Heart left ventricle (tissue), 16 donors: ENCODE measurements around the gene SEC11C. TPM values are rescaled to one million over a fixed set of nuclear protein-coding genes. Genes with fewer than 3 reads are reported as not detected.
A peak's percentile ranks its signal among the peaks of the same experiment; 100 is the strongest.

Experiments used
- ATAC-seq, 4 donors: fragments of 200-7000 bp; cut with Tn5 transposase; one replicate each; pipeline ENCODE4 v1.9.1; 2020 to 2022; ENCODE audit warnings: moderate library complexity in 4 of 4, mild to moderate bottlenecking in 3 of 4, moderate number of reproducible peaks in 1 of 4
- DNase-seq, 5 donors: peaks; one replicate each; pipeline ENCODE4 v3.0.0-alpha.2; 2020
- H3K27ac ChIP-seq, 12 donors: fragments of 200-600 bp; sonication (generic) in 4 of 12; one replicate each; pipeline versions ENCODE4 v1.5.0 to v1.8.0; 2016 to 2022; ENCODE audit warnings: mild to moderate bottlenecking in 2 of 12
- H3K27me3 ChIP-seq, 9 donors: fragments of 200-600 bp; sonication (generic) in 2 of 9; one replicate each; pipeline versions ENCODE4 v1.5.1 to v1.8.0; 2016 to 2022; ENCODE audit warnings: mild to moderate bottlenecking in 3 of 9
- H3K36me3 ChIP-seq, 9 donors: fragments of 200-600 bp; sonication (generic) in 2 of 9; one replicate each; pipeline versions ENCODE4 v1.5.0 to v1.8.0; 2018 to 2022; ENCODE audit warnings: mild to moderate bottlenecking in 2 of 9
- H3K4me1 ChIP-seq, 12 donors: fragments of 200-600 bp; sonication (generic) in 4 of 12; one replicate each; pipeline versions ENCODE4 v1.5.0 to v1.8.0; 2016 to 2022; ENCODE audit warnings: mild to moderate bottlenecking in 3 of 12
- H3K4me3 ChIP-seq, 12 donors: fragments of 200-600 bp; sonication (generic) in 4 of 12; one replicate each; pipeline versions ENCODE4 v1.5.0 to v1.8.0; 2017 to 2022; ENCODE audit warnings: mild to moderate bottlenecking in 9 of 12, moderate library complexity in 4 of 12
- H3K9me3 ChIP-seq, 12 donors: fragments of 200-600 bp; sonication (generic) in 4 of 12; one replicate each; pipeline versions ENCODE4 v1.5.0 to v1.8.0; 2016 to 2022; ENCODE audit warnings: mild to moderate bottlenecking in 1 of 12
- POLR2A ChIP-seq, 2 donors: fragments of 450-650 bp; IDR thresholded peaks; one replicate each; pipeline ENCODE4 v1.6.1; 2017; ENCODE audit warnings: antibody characterized with exemption in 2 of 2, mild to moderate bottlenecking in 2 of 2, moderate library complexity in 2 of 2
- WGBS, 4 donors: extraction: QIAGEN DNeasy Blood & Tissue Kit in 2 of 4; methylation state at CpG; one replicate each; pipeline versions ENCODE4 v1.1.5 to v1.1.7; 2013 to 2018; 5-methylcytosine and 5-hydroxymethylcytosine counted together
- intact Hi-C, 10 donors: fragments of 100-400 bp; cut with DNase I; formaldehyde crosslinking; loops; one replicate each; pipeline versions ENCODE4 v1.11.1 to v1.14.2; 2022
- polyA plus RNA-seq, 2 donors: library from polyadenylated mRNA; stranded (reverse); fragments of 200-250 nt; gene quantifications; one replicate each; pipeline ENCODE4 v1.2.3, GENCODE V29; 2013
- total RNA-seq, 9 donors: library from RNA; depleted of rRNA in 2 of 9; stranded (reverse); fragments of >200 nt in 2 of 9; fragmentation: NEBNext Ultra II Directional in 3 of 9; extraction: Animal tissue kit (Norgen Biotek cat#: 25700) in 3 of 9; gene quantifications; one replicate each; pipeline versions ENCODE4 v1.1.0 to v1.2.4, GENCODE V29; 2016 to 2023
- TF ChIP-seq, protein P1 (sequence below), 12 donors: fragments of 200-600 bp; sonication (generic) in 4 of 12; IDR thresholded peaks; one replicate each; pipeline versions ENCODE4 v1.5.0 to v1.8.0; 2018 to 2022; ENCODE audit warnings: antibody characterized with exemption in 12 of 12, mild to moderate bottlenecking in 5 of 12
- donor health status: ischemic (EF 13 %, LVEDD 7.1; RV severe dilation, severe dysfunction).
- donor health status: healthy with polysubstance abuse.
- donor health status: DM: no; HTN: yes; CAD: no.
- donor health status: DM: no; HTN: no; CAD: no.
- donor health status: ischemic (EF 25% LVEDD 6.9; RV normal size, moderate dysfunction).
- donor health status: ischemic (EF 25% LVEDD 5.7; RV mildly dilated, moderate dysfunction).
- donor health status: healthy.
- donor health status: DM: yes; HTN: yes; CAD: no.
- donor health status: ischemic (EF 35%, LVEDD 5.7; RV mildly dilated, moderate dysfunction).
- donor health status: nonischemic (EF 11% LVEDD 7.7; RV severe dilation, severe dysfunction).
- donor health status: DM: yes; HTN: yes; CAD: no.
- donor health status: PGD.
- donor health status: ischemic (EF 29% LVEDD 5.4; RV normal size, mild dysfunction).
- donor health status: nonischemic (EF 23%, LVEDD 6.1; RV moderate dilation, normal function).

SEC11C gene
- total and polyA plus RNA-seq, 11 donors, result 10.2 to 73.9 (median 18.1) TPM

DNA sequence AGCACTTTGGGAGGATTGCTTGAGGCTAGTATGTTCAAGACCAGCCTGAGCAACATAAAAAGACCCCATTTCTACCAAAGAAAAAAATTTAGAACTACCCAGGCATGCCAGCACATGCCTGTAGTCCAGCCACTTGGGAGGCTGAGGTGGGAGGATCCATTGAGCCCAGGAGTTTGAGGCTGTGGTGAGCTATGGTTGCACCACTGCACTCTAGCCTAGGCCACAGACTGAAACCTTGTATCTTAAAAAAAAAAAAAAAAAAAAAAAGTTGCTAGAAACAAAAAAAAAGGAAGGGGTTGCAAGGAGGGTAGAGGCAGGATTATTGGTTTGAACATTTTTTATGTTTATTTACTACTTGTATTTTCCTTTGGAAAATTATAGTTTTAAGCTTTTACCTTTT lies 4.8 kb downstream of the SEC11C start:
- intact Hi-C loops, result no loop called here
- Histone ChIP-seq H3K4me3 (no peak overlapping the region), H3K9me3 (no peaks in the 10 kb centered on the region), H3K36me3 (peaks cover 0 to 2% (median 0%) of the 10 kb centered on the region in 9 donors), H3K27ac (no peak overlapping the region), H3K4me1 (peaks cover 0 to 24% (median 8%) of the 10 kb centered on the region in 12 donors), H3K27me3 (no peaks in the 10 kb centered on the region)
- DNase-seq (no peak), ATAC-seq (no peak)
- TF ChIP-seq, protein P1, sequence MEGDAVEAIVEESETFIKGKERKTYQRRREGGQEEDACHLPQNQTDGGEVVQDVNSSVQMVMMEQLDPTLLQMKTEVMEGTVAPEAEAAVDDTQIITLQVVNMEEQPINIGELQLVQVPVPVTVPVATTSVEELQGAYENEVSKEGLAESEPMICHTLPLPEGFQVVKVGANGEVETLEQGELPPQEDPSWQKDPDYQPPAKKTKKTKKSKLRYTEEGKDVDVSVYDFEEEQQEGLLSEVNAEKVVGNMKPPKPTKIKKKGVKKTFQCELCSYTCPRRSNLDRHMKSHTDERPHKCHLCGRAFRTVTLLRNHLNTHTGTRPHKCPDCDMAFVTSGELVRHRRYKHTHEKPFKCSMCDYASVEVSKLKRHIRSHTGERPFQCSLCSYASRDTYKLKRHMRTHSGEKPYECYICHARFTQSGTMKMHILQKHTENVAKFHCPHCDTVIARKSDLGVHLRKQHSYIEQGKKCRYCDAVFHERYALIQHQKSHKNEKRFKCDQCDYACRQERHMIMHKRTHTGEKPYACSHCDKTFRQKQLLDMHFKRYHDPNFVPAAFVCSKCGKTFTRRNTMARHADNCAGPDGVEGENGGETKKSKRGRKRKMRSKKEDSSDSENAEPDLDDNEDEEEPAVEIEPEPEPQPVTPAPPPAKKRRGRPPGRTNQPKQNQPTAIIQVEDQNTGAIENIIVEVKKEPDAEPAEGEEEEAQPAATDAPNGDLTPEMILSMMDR (IDR thresholded peaks at IDR 0.05), result no peak
- TF ChIP-seq POLR2A (IDR thresholded peaks at IDR 0.05), result no peak

GRCh38 chr18:59145055-59145454 lies 5.4 kb downstream of the SEC11C start:
- Histone ChIP-seq H3K4me3 (no peak overlapping the region), H3K27me3 (no peaks in the 10 kb centered on the region), H3K27ac (no peak overlapping the region), H3K36me3 (peaks cover 0 to 8% (median under 1%) of the 10 kb centered on the region in 9 donors), H3K9me3 (no peaks in the 10 kb centered on the region), H3K4me1 (peaks cover 0 to 24% (median 8%) of the 10 kb centered on the region in 12 donors)
- intact Hi-C loops, result no loop called here
- ATAC-seq (no peak), DNase-seq (no peak)
- TF ChIP-seq, protein P1 (IDR thresholded peaks at IDR 0.05), result no peak
- no peak for TF ChIP-seq POLR2A (IDR thresholded peaks at IDR 0.05)
- 71 to 82% (median 82%) methylated on average over 4 of the region's 4 CpGs for whole genome bisulfite sequencing, 4 donors

- H3K4me1 ChIP-seq, result peaks cover 0 to 10% (median 0%) of the 10 kb centered on the region in 12 donors
- peak in 1 of 4 donors; percentile 22 for ATAC-seq
- peaks cover 0 to 40% (median 29%) of the 10 kb centered on the region in 9 donors for H3K36me3 ChIP-seq
- TF ChIP-seq POLR2A (IDR thresholded peaks at IDR 0.05), result no peak
- no peaks in the 10 kb centered on the region for H3K27me3 ChIP-seq
- intact Hi-C loops, result no loop called here
- no peak overlapping the region for H3K4me3 ChIP-seq
- H3K9me3 ChIP-seq, result no peaks in the 10 kb centered on the region
- H3K27ac ChIP-seq, result no peak overlapping the region
- 89 to 92% (median 91%) methylated on average over 8 of the region's 8 CpGs for WGBS, 4 donors
- DNase-seq, result no peak
These were observed 8.5 kb downstream of the SEC11C start for GRCh38 chr18:59148192-59148591.

- intact Hi-C loops, result no loop called here
- DNase-seq (no peak), ATAC-seq (no peak)
- no peaks in the 10 kb centered on the region for H3K27me3 ChIP-seq
- no peaks in the 10 kb centered on the region for H3K9me3 ChIP-seq
- H3K36me3 ChIP-seq, result peaks cover 0 to 48% (median 31%) of the 10 kb centered on the region in 9 donors
- H3K27ac ChIP-seq, result no peak overlapping the region
- TF ChIP-seq POLR2A (IDR thresholded peaks at IDR 0.05), result no peak
- TF ChIP-seq, protein P1 (IDR thresholded peaks at IDR 0.05), result no peak
- peaks cover 0 to 10% (median 0%) of the 10 kb centered on the region in 12 donors for H3K4me1 ChIP-seq
- WGBS, 4 donors, result 82 to 94% (median 92%) methylated on average over 2 of the region's 2 CpGs
- no peak overlapping the region for H3K4me3 ChIP-seq
These were observed 9.3 kb downstream of the SEC11C start for GRCh38 chr18:59149007-59149406.

GRCh38 chr18:59149416-59149815 lies 9.7 kb downstream of the SEC11C start:
- ATAC-seq (no peak), DNase-seq (no peak)
- 92 to 96% (median 94%) methylated on average over 8 of the region's 8 CpGs for WGBS, 4 donors
- Histone ChIP-seq H3K9me3 (no peaks in the 10 kb centered on the region), H3K4me1 (peaks cover 0 to 10% (median 0%) of the 10 kb centered on the region in 12 donors), H3K36me3 (peaks cover 0 to 52% (median 34%) of the 10 kb centered on the region in 9 donors), H3K27me3 (no peaks in the 10 kb centered on the region), H3K4me3 (no peak overlapping the region), H3K27ac (no peak overlapping the region)
- TF ChIP-seq POLR2A (IDR thresholded peaks at IDR 0.05), result no peak
- TF ChIP-seq, protein P1 (IDR thresholded peaks at IDR 0.05), result no peak
- intact Hi-C loops, result no loop called here
